ENCODE measurements around the gene ANKRD55.

The ANKRD55 gene

DNA sequence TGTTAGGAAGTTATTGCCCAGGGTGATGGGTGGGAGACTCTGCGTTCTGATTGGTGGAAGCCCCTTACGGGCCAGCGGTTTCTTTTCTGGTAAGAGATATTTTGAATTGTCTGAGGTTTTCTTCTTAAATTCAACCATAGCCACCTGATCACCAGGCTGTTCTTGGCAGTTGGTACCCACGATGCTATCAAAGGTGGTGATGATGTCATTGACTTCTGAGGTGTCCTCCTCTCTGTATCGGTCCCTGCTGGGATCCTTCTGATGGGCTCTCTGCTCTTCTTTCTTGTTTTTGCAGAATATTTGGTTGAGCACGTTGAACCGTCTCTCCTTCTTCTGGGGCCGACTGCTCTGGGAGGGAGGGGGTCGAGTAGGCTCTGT lies 121.7 kb downstream of the ANKRD55 start:
- no peak for DNase-seq
- Histone ChIP-seq H3K9me3 (ENCODE audit: severe bottlenecking) (no peaks in the 10 kb centered on the region), H3K36me3 (peaks cover 6% of the 10 kb centered on the region), H3K4me3 (ENCODE audit: low read depth, low read length) (no peak overlapping the region), H3K27me3 (ENCODE audit: insufficient read depth, low read depth, severe bottlenecking) (no peaks in the 10 kb centered on the region), H3K27ac (no peak overlapping the region)
- TF ChIP-seq, protein P1, sequence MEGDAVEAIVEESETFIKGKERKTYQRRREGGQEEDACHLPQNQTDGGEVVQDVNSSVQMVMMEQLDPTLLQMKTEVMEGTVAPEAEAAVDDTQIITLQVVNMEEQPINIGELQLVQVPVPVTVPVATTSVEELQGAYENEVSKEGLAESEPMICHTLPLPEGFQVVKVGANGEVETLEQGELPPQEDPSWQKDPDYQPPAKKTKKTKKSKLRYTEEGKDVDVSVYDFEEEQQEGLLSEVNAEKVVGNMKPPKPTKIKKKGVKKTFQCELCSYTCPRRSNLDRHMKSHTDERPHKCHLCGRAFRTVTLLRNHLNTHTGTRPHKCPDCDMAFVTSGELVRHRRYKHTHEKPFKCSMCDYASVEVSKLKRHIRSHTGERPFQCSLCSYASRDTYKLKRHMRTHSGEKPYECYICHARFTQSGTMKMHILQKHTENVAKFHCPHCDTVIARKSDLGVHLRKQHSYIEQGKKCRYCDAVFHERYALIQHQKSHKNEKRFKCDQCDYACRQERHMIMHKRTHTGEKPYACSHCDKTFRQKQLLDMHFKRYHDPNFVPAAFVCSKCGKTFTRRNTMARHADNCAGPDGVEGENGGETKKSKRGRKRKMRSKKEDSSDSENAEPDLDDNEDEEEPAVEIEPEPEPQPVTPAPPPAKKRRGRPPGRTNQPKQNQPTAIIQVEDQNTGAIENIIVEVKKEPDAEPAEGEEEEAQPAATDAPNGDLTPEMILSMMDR (IDR thresholded peaks at IDR 0.05; ENCODE audit: low read depth, low read length), result no peak

DNA sequence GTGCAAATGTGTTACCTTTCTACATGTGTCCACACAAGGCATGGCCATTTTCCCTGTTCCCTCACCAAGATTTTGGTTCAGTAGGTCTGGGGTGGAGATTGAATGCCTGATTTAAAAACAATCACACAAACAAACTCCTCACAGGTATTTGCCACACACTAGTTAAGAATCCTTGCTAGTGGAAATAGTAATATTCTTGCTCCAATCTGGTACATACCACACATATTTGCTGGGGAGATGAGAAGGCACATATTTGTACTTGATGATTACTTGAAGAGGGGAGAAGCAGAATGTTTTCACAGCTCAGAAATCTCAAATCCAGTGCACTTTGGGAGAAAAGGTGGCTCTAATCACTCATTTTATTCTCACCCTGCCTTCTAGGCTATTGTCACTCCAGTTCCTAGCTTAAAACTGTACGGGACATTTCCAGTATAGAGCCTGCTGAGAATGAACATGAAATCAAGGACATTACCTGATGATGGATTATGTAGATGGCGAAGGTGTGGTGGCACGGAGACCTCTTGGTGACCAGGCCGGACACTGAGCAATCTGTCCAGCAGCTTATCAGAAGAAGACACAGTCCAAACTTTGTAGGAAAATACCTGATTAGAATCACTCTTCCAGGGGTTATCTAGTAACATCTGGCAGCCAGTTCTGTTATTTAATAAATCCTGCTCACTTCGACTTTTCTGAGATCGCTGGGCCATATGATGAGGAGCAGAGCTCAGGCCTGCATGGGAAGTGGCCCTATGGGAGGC lies 122.3 kb downstream of the ANKRD55 start:
- Histone ChIP-seq H3K4me3 (ENCODE audit: low read depth, low read length) (no peak overlapping the region), H3K27ac (no peak overlapping the region), H3K9me3 (ENCODE audit: severe bottlenecking) (no peaks in the 10 kb centered on the region), H3K36me3 (peaks cover 6% of the 10 kb centered on the region), H3K27me3 (ENCODE audit: insufficient read depth, low read depth, severe bottlenecking) (no peaks in the 10 kb centered on the region)
- no peak for DNase-seq
- TF ChIP-seq, protein P1 (IDR thresholded peaks at IDR 0.05; ENCODE audit: low read depth, low read length), result no peak

DNA sequence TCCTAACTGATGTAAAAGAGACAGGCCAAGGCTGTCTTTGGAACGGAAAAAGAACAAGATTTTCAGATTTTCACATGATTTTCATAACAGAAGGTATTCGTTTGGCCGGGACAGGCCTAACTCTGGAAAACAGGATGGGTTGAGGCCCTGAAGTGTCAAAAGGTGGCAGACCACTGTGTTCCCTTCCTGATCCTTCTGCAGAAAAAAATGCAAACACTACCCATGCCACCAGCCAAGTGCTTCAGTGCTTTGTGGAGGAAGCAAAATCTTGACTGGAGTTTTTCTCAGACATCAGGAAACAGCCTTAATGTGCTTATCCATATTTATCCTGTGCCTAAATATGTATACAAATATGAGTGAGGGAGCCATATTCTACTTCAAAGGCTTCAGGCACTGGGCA lies 124.9 kb downstream of the ANKRD55 start:
- TF ChIP-seq, protein P1 (IDR thresholded peaks at IDR 0.05; ENCODE audit: low read depth, low read length), result no peak
- Histone ChIP-seq H3K36me3 (peaks cover 6% of the 10 kb centered on the region), H3K27ac (no peak overlapping the region), H3K4me3 (ENCODE audit: low read depth, low read length) (no peak overlapping the region), H3K9me3 (ENCODE audit: severe bottlenecking) (no peaks in the 10 kb centered on the region), H3K27me3 (ENCODE audit: insufficient read depth, low read depth, severe bottlenecking) (no peaks in the 10 kb centered on the region)
- no peak for DNase-seq

DNA sequence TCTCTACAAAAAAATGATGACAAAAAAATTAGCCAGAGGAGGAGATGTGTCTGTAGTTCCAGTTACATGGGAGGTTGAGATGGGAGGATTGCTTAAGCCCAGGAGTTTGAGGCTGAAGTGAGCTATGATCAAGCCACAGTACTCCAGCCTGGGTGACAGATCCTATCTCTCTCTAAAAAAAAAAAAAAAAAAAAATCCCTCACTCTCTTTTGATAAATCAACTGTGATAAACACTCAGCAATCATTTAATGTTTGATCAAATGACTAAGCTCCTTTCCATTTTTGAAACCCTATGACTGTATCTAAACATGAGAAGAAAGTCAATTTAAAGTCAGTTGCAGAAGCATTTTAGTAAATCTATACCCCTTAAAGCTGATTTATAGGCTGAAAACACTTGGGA lies 126.3 kb downstream of the ANKRD55 start:
- peaks cover 6% of the 10 kb centered on the region for H3K36me3 ChIP-seq
- no peak overlapping the region for H3K27ac ChIP-seq
- H3K4me3 ChIP-seq (ENCODE audit: low read depth, low read length), result no peak overlapping the region
- H3K9me3 ChIP-seq (ENCODE audit: severe bottlenecking), result no peaks in the 10 kb centered on the region
- TF ChIP-seq, protein P1 (IDR thresholded peaks at IDR 0.05; ENCODE audit: low read depth, low read length), result no peak
- DNase-seq, result no peak
- no peaks in the 10 kb centered on the region for H3K27me3 ChIP-seq (ENCODE audit: insufficient read depth, low read depth, severe bottlenecking)

DNA sequence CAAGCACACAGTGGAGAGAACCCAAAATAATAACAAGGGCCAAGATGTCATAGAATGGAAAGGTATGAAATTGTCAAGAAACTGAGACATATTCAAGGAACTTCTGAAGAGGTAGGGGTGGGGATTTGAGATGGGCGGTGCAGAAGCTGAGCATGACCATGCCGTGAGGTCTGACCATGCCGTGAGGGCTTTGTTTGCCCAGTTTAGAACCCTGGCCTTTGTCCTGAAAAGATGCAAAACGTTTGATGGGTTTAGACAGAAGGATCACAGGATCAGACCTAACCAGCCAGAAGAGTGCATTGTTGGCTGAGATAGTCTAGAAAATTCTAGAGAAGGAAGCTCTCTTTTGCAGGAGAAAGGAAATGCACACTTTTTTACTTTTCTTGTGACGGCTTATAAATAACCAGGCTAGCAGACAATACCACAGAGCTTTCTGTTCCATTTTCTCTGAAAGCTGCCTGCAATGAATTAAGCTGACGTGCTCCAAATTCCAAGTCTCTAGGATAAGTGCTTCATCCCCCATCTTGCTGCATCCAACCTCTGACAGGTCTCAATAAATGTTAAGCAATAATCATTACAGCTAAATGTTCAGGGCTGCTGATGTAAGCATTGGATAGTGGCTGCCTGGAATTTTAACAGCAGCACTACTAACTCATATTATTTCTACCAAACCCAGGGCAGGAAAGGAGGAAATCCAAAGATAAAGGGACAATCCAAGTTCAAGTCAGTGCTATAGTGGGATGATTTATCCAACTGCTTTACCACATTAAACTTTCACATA lies 127.4 kb downstream of the ANKRD55 start:
- DNase-seq, result no peak
- no peaks in the 10 kb centered on the region for H3K27me3 ChIP-seq (ENCODE audit: insufficient read depth, low read depth, severe bottlenecking)
- no peak overlapping the region for H3K27ac ChIP-seq
- H3K4me3 ChIP-seq (ENCODE audit: low read depth, low read length), result no peak overlapping the region
- TF ChIP-seq, protein P1 (IDR thresholded peaks at IDR 0.05; ENCODE audit: low read depth, low read length), result no peak
- no peaks in the 10 kb centered on the region for H3K9me3 ChIP-seq (ENCODE audit: severe bottlenecking)
- H3K36me3 ChIP-seq, result peaks cover 2% of the 10 kb centered on the region

All from WERI-Rb-1 (cell line).